ENCODE data around the gene HIVEP2. TPM values are rescaled to one million over a fixed set of nuclear protein-coding genes. Genes with fewer than 3 reads are reported as not detected.

HIVEP2 gene
- total and polyA plus RNA-seq, 2 donors (not counting 1 experiment from before 2014, with no cell fraction given): 5.0 to 14.4 TPM

DNA sequence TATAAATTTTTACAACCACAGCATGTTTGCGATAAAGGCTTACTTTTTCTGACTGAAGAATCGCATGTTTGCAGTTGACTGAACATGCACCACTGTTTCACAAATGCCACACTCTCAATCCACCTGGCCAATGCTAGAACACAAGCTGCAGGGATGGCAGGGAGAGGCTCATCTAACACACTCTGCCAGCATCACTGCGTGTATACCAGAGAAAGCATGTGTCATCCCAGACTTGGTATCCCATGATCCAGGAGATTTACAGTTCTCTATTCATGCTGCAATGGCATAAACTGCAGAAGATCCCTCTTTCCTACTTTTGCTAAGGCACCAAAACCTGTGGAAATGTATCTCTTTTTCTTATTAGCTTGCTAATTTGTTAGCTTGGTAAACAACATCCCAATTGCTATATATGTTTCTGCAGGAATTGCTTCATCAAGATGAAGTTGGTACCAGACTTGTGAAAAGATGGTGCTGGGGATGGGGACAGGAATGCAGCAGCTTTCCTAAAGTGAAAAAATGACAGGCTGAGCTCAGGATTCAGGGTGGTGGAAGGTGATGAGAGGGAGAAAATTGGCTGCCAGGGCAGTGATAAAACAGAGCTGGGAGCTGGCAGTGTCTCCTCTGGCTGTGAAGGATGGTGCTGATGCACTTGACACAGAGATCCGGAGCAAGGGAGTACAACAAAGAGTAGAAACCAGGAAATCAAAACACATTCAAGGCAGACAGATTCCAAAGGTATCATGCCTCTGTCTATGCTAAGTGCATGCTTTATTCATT is 186.9 kb downstream of the HIVEP2 start:
- TF ChIP-seq EZH2 (IDR thresholded peaks at IDR 0.05; ENCODE audit: low read length, missing control alignments) (no peak), CTCF (conservative IDR thresholded peaks at IDR 0.05 in 1 of 2, IDR thresholded peaks at IDR 0.05 in 1 of 2; ENCODE audit: low read depth in 1 of 2, low read length in 2 of 2) (no peak)
- H3K4me2 ChIP-seq (ENCODE audit: extremely low read depth, insufficient read depth, low read length): no peak overlapping the region

GRCh38 chr6:142756215-142756630 is 188.8 kb downstream of the HIVEP2 start:
- no peak overlapping the region for H3K9ac ChIP-seq (ENCODE audit: insufficient read depth, low read length)
- H3K27me3 ChIP-seq (ENCODE audit: control insufficient read depth, insufficient read depth, low read length): no peaks in the 10 kb centered on the region
- no peak overlapping the region for H2AFZ ChIP-seq (ENCODE audit: low read length)
- no peak overlapping the region for H3K4me3 ChIP-seq (replicated peaks in 1 of 4; ENCODE audit: control extremely low read depth in 1 of 4, insufficient read depth in 1 of 4, low read depth in 3 of 4, low read length in 4 of 4)
- peaks cover 3% of the 10 kb centered on the region for H3K36me3 ChIP-seq (ENCODE audit: control insufficient read depth, insufficient read depth, low read length)
- peaks cover 2% of the 10 kb centered on the region for H3K4me1 ChIP-seq (ENCODE audit: control insufficient read depth, extremely low read depth, insufficient read depth, low read length)
- no peak for TF ChIP-seq CTCF (conservative IDR thresholded peaks at IDR 0.05 in 1 of 2, IDR thresholded peaks at IDR 0.05 in 1 of 2; ENCODE audit: low read depth in 1 of 2, low read length in 2 of 2)
- TF ChIP-seq EZH2 (IDR thresholded peaks at IDR 0.05; ENCODE audit: low read length, missing control alignments): no peak
- no peaks in the 10 kb centered on the region for H4K20me1 ChIP-seq (ENCODE audit: control insufficient read depth, extremely low read depth, insufficient read depth, low read length)
- no peaks in the 10 kb centered on the region for H3K79me2 ChIP-seq (ENCODE audit: control insufficient read depth, insufficient read depth, low read length)
- no peak overlapping the region for H3K27ac ChIP-seq (ENCODE audit: insufficient read depth, low read length)
- peak; percentile 6 to 83 for DNase-seq (ENCODE audit: low read depth in 2 of 2)
- no peak overlapping the region for H3K4me2 ChIP-seq (ENCODE audit: extremely low read depth, insufficient read depth, low read length)
- H3K9me3 ChIP-seq (ENCODE audit: control insufficient read depth, insufficient read depth, low read depth, low read length): no peaks in the 10 kb centered on the region

More for the DNA sequence above, 186.9 kb downstream of the HIVEP2 start:
- Histone ChIP-seq H3K9me3 (ENCODE audit: control insufficient read depth, insufficient read depth, low read depth, low read length) (no peaks in the 10 kb centered on the region), H3K4me3 (replicated peaks in 1 of 4; ENCODE audit: control extremely low read depth in 1 of 4, insufficient read depth in 1 of 4, low read depth in 3 of 4, low read length in 4 of 4) (no peak overlapping the region), H3K27ac (ENCODE audit: insufficient read depth, low read length) (no peak overlapping the region), H4K20me1 (ENCODE audit: control insufficient read depth, extremely low read depth, insufficient read depth, low read length) (no peaks in the 10 kb centered on the region), H3K36me3 (ENCODE audit: control insufficient read depth, insufficient read depth, low read length) (peaks cover 3% of the 10 kb centered on the region), H3K79me2 (ENCODE audit: control insufficient read depth, insufficient read depth, low read length) (no peaks in the 10 kb centered on the region), H2AFZ (ENCODE audit: low read length) (no peak overlapping the region), H3K27me3 (ENCODE audit: control insufficient read depth, insufficient read depth, low read length) (no peaks in the 10 kb centered on the region), H3K9ac (ENCODE audit: insufficient read depth, low read length) (no peak overlapping the region), H3K4me1 (ENCODE audit: control insufficient read depth, extremely low read depth, insufficient read depth, low read length) (peaks cover 2% of the 10 kb centered on the region)
- no peak for DNase-seq (ENCODE audit: low read depth in 2 of 2)

GRCh38 chr6:142753196-142753595 is 191.8 kb downstream of the HIVEP2 start:
- Histone ChIP-seq H3K36me3 (ENCODE audit: control insufficient read depth, insufficient read depth, low read length) (no peaks in the 10 kb centered on the region), H3K27ac (ENCODE audit: insufficient read depth, low read length) (no peak overlapping the region), H3K9ac (ENCODE audit: insufficient read depth, low read length) (no peak overlapping the region), H3K4me3 (replicated peaks in 1 of 4; ENCODE audit: control extremely low read depth in 1 of 4, insufficient read depth in 1 of 4, low read depth in 3 of 4, low read length in 4 of 4) (no peak overlapping the region), H3K9me3 (ENCODE audit: control insufficient read depth, insufficient read depth, low read depth, low read length) (no peaks in the 10 kb centered on the region), H3K4me2 (ENCODE audit: extremely low read depth, insufficient read depth, low read length) (no peak overlapping the region), H2AFZ (ENCODE audit: low read length) (no peak overlapping the region), H4K20me1 (ENCODE audit: control insufficient read depth, extremely low read depth, insufficient read depth, low read length) (no peaks in the 10 kb centered on the region), H3K4me1 (ENCODE audit: control insufficient read depth, extremely low read depth, insufficient read depth, low read length) (peaks cover 2% of the 10 kb centered on the region), H3K79me2 (ENCODE audit: control insufficient read depth, insufficient read depth, low read length) (no peaks in the 10 kb centered on the region), H3K27me3 (ENCODE audit: control insufficient read depth, insufficient read depth, low read length) (no peaks in the 10 kb centered on the region)
- TF ChIP-seq EZH2 (IDR thresholded peaks at IDR 0.05; ENCODE audit: low read length, missing control alignments) (no peak), CTCF (conservative IDR thresholded peaks at IDR 0.05 in 1 of 2, IDR thresholded peaks at IDR 0.05 in 1 of 2; ENCODE audit: low read depth in 1 of 2, low read length in 2 of 2) (no peak)
- no peak for DNase-seq (ENCODE audit: low read depth in 2 of 2)

Data from fibroblast of lung (primary cell).